Measurements from ENCODE around the gene PALLD. TPM values are rescaled to one million over a fixed set of nuclear protein-coding genes. Genes with fewer than 3 reads are reported as not detected.

Gene PALLD
- total RNA-seq, 1 experiment from 2014 or later: 6.5 TPM

DNA sequence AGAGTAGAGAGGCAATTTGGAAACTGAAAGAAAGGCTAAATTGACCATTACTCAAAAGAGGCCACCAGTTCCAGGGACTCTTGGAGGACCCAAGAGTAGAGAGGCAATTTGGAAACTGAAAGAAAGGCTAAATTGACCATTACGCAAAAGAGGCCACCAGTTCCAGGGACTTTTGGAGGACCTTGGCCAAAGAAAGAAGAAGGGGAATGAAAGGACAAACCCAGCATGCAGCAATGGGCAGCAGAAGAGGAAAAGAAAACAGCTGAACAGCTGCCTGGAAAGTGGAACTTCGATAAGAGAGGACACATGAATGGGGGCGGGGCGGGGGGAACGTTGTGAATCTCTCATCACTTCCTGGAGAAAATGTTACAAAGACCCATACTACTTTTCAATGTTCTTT is 80.8 kb downstream of the PALLD start:
- H3K27me3 ChIP-seq (ENCODE audit: control insufficient read depth, insufficient read depth, low read length): no peaks in the 10 kb centered on the region
- TF ChIP-seq, protein P1, sequence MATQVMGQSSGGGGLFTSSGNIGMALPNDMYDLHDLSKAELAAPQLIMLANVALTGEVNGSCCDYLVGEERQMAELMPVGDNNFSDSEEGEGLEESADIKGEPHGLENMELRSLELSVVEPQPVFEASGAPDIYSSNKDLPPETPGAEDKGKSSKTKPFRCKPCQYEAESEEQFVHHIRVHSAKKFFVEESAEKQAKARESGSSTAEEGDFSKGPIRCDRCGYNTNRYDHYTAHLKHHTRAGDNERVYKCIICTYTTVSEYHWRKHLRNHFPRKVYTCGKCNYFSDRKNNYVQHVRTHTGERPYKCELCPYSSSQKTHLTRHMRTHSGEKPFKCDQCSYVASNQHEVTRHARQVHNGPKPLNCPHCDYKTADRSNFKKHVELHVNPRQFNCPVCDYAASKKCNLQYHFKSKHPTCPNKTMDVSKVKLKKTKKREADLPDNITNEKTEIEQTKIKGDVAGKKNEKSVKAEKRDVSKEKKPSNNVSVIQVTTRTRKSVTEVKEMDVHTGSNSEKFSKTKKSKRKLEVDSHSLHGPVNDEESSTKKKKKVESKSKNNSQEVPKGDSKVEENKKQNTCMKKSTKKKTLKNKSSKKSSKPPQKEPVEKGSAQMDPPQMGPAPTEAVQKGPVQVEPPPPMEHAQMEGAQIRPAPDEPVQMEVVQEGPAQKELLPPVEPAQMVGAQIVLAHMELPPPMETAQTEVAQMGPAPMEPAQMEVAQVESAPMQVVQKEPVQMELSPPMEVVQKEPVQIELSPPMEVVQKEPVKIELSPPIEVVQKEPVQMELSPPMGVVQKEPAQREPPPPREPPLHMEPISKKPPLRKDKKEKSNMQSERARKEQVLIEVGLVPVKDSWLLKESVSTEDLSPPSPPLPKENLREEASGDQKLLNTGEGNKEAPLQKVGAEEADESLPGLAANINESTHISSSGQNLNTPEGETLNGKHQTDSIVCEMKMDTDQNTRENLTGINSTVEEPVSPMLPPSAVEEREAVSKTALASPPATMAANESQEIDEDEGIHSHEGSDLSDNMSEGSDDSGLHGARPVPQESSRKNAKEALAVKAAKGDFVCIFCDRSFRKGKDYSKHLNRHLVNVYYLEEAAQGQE (IDR thresholded peaks at IDR 0.05; ENCODE audit: insufficient read depth in 1 of 2, low read depth in 2 of 2, low read length in 1 of 2): no peak
- no peak for TF ChIP-seq SIN3A (IDR thresholded peaks at IDR 0.05; ENCODE audit: borderline replicate concordance, insufficient read depth, low read depth, low read length)
- TF ChIP-seq TCF7L2 (IDR thresholded peaks at IDR 0.05; ENCODE audit: low read depth, low read length): no peak
- TF ChIP-seq POLR2AphosphoS5 (IDR thresholded peaks at IDR 0.05; ENCODE audit: low read depth, low read length): no peak
- TF ChIP-seq, protein P2, sequence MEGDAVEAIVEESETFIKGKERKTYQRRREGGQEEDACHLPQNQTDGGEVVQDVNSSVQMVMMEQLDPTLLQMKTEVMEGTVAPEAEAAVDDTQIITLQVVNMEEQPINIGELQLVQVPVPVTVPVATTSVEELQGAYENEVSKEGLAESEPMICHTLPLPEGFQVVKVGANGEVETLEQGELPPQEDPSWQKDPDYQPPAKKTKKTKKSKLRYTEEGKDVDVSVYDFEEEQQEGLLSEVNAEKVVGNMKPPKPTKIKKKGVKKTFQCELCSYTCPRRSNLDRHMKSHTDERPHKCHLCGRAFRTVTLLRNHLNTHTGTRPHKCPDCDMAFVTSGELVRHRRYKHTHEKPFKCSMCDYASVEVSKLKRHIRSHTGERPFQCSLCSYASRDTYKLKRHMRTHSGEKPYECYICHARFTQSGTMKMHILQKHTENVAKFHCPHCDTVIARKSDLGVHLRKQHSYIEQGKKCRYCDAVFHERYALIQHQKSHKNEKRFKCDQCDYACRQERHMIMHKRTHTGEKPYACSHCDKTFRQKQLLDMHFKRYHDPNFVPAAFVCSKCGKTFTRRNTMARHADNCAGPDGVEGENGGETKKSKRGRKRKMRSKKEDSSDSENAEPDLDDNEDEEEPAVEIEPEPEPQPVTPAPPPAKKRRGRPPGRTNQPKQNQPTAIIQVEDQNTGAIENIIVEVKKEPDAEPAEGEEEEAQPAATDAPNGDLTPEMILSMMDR (IDR thresholded peaks at IDR 0.05): no peak
- ATAC-seq (no peak), DNase-seq (ENCODE audit: low read depth, low spot score) (no peak)
- H3K4me3 ChIP-seq (ENCODE audit: low read depth in 2 of 2, low read length in 2 of 2): no peak overlapping the region
- no TSS peak for BruUV-seq (replicated peaks)
- intact Hi-C loops (cut with micrococcal nuclease; ENCODE audit: unreplicated experiment) (no loop called here), in situ Hi-C loops (cut with HindIII; ENCODE audit: low pct_unique_long_range_greater_than_20kb, low sequenced_read_pairs) (no loop called here)
- POLR2A ChIA-PET: no interaction called here
- CTCF ChIA-PET: no interaction called here
- no peaks in the 10 kb centered on the region for H3K4me1 ChIP-seq (ENCODE audit: control insufficient read depth, insufficient read depth, low read length)
- H3K9me3 ChIP-seq (ENCODE audit: control insufficient read depth, insufficient read depth, low read depth, low read length): no peaks in the 10 kb centered on the region
- H3K27ac ChIP-seq (ENCODE audit: low read length): no peak overlapping the region
- no peaks in the 10 kb centered on the region for H3K36me3 ChIP-seq (ENCODE audit: control insufficient read depth, insufficient read depth, low read length)

DNA sequence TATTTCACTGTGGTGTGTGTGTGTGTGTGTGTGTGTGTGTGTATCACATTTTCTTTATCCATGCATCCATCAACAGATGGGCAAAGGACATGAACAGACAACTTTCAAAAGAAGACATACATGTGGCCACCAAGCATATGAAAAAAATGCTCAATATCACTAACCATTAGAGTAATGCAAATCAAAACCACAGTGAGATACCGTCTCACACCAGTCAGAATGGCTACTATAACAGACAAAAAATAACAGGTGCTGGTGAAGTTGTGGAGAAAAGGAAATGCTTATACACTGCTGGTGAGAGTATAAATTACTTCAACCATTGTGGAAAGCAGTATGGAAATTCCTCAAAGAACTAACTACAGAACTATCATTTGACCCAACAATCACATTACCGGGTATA is 83.4 kb downstream of the PALLD start:
- H3K27ac ChIP-seq (ENCODE audit: low read length): no peak overlapping the region
- DNase-seq (ENCODE audit: low read depth, low spot score) (no peak), ATAC-seq (no peak)
- H3K4me1 ChIP-seq (ENCODE audit: control insufficient read depth, insufficient read depth, low read length): no peaks in the 10 kb centered on the region
- CTCF ChIA-PET: no interaction called here
- no peak overlapping the region for H3K4me3 ChIP-seq (ENCODE audit: low read depth in 2 of 2, low read length in 2 of 2)
- no TSS peak for BruUV-seq (replicated peaks)
- intact Hi-C loops (cut with micrococcal nuclease; ENCODE audit: unreplicated experiment): no loop called here
- no peaks in the 10 kb centered on the region for H3K27me3 ChIP-seq (ENCODE audit: control insufficient read depth, insufficient read depth, low read length)
- POLR2A ChIA-PET: no interaction called here
- no peaks in the 10 kb centered on the region for H3K36me3 ChIP-seq (ENCODE audit: control insufficient read depth, insufficient read depth, low read length)
- H3K9me3 ChIP-seq (ENCODE audit: control insufficient read depth, insufficient read depth, low read depth, low read length): no peaks in the 10 kb centered on the region
- in situ Hi-C loops (cut with HindIII; ENCODE audit: low pct_unique_long_range_greater_than_20kb, low sequenced_read_pairs): no loop called here
- TF ChIP-seq, protein P2 (IDR thresholded peaks at IDR 0.05): no peak
- TF ChIP-seq POLR2AphosphoS5 (IDR thresholded peaks at IDR 0.05; ENCODE audit: low read depth, low read length) (no peak), TCF7L2 (IDR thresholded peaks at IDR 0.05; ENCODE audit: low read depth, low read length) (no peak)
- TF ChIP-seq, protein P1 (IDR thresholded peaks at IDR 0.05; ENCODE audit: insufficient read depth in 1 of 2, low read depth in 2 of 2, low read length in 1 of 2): no peak

Measured in Panc1 (cell line).